Neural cell (in vitro differentiated cells): Measurements from ENCODE around the gene SLC9A3. TPM values are rescaled to one million over a fixed set of nuclear protein-coding genes. Genes with fewer than 3 reads are reported as not detected.

Source experiments
- H2AFZ ChIP-seq: fragments of 200-600, 300-800 bp; sonication (generic), shearing (Covaris generic); 2 replicates; pipeline ENCODE4 v1.6.0; 2014; ENCODE audit warnings: low read depth, mild to moderate bottlenecking, antibody characterized with exemption, low read length, moderate library complexity
- H3F3A ChIP-seq: fragments of 200-600 bp; shearing (Covaris generic); 2 replicates; pipeline ENCODE4 v1.6.1; 2016; ENCODE audit warnings: mild to moderate bottlenecking, moderate library complexity, mixed read lengths, antibody characterized with exemption, low read length; ENCODE audit not compliant: insufficient read depth, poor library complexity, severe bottlenecking
- H3K27ac ChIP-seq: fragments of 200-600, 300-800 bp; sonication (generic), shearing (Covaris generic); 2 replicates; pipeline ENCODE4 v1.5.1; 2014; ENCODE audit warnings: mild to moderate bottlenecking, low read length, moderate library complexity
- H3K27me3 ChIP-seq: fragments of 300-800, 200-600 bp; sonication (generic), shearing (Covaris generic); 2 replicates; pipeline ENCODE4 v1.6.0; 2014; ENCODE audit warnings: mild to moderate bottlenecking, low read depth, low read length, moderate library complexity; ENCODE audit not compliant: insufficient read depth
- H3K36me3 ChIP-seq: fragments of 300-800, 200-600 bp; sonication (generic), shearing (Covaris generic); 2 replicates; pipeline ENCODE4 v1.5.1; 2014; ENCODE audit warnings: mild to moderate bottlenecking, antibody characterized with exemption, low read length, moderate library complexity; ENCODE audit not compliant: insufficient read depth
- H3K4me2 ChIP-seq: fragments of 300-800, 200-600 bp; sonication (generic), shearing (Covaris generic); 2 replicates; pipeline ENCODE4 v1.6.0; 2014; ENCODE audit warnings: mild to moderate bottlenecking, low read length
- H3K4me3 ChIP-seq: fragments of 300-800, 200-600 bp; sonication (generic), shearing (Covaris generic); 2 replicates; pipeline ENCODE4 v1.5.1; 2014; ENCODE audit warnings: mild to moderate bottlenecking, low read length, moderate library complexity
- H3K79me2 ChIP-seq: fragments of 200-600 bp; shearing (Covaris generic); replicated peaks from 2 replicates; pipeline ENCODE4 v1.6.0; 2014; ENCODE audit warnings: mild to moderate bottlenecking, low read length, moderate library complexity; ENCODE audit not compliant: insufficient read depth
- H3K9ac ChIP-seq: fragments of 300-800, 200-600 bp; sonication (generic), shearing (Covaris generic); 2 replicates; pipeline ENCODE4 v1.6.1; 2016; ENCODE audit warnings: mild to moderate bottlenecking, low read length, mixed read lengths
- H3K9me2 ChIP-seq: fragments of 200-600 bp; shearing (Covaris generic); 2 replicates; pipeline ENCODE4 v1.6.1; 2016; ENCODE audit warnings: mild to moderate bottlenecking, low read length, mixed read lengths; ENCODE audit not compliant: insufficient read depth
- H3K9me3 ChIP-seq: fragments of 200-600, 300-800 bp; sonication (generic), shearing (Covaris generic); 2 replicates; pipeline ENCODE4 v1.6.1; 2016; ENCODE audit warnings: mild to moderate bottlenecking, mixed run types, low read length, moderate library complexity, mixed read lengths
- H4K20me1 ChIP-seq: fragments of 200-600 bp; shearing (Covaris generic); 2 replicates; pipeline ENCODE4 v1.6.1; 2016; ENCODE audit warnings: mild to moderate bottlenecking, mixed run types; ENCODE audit not compliant: insufficient read depth
- CTCF ChIP-seq: fragments of 450-650 bp; IDR thresholded peaks from 2 replicates; pipeline ENCODE4 v1.5.1; 2014; ENCODE audit warnings: antibody characterized with exemption, mild to moderate bottlenecking, moderate library complexity; ENCODE audit not compliant: poor library complexity, severe bottlenecking
- EP300 ChIP-seq: fragments of 450-650 bp; conservative IDR thresholded peaks from 2 replicates; pipeline ENCODE4 v1.6.1; 2014; ENCODE audit warnings: antibody characterized with exemption, mild to moderate bottlenecking, moderate library complexity; ENCODE audit not compliant: poor library complexity, severe bottlenecking
- EZH2 ChIP-seq: fragments of 200-600, 300-800 bp; shearing (Covaris generic), sonication (generic); IDR thresholded peaks from 2 replicates; pipeline ENCODE4 v1.6.1; 2014; ENCODE audit warnings: antibody characterized with exemption, low read length, borderline replicate concordance, mild to moderate bottlenecking; ENCODE audit not compliant: insufficient read depth, poor library complexity, severe bottlenecking
- MXI1 ChIP-seq: fragments of 450-650 bp; conservative IDR thresholded peaks from 2 replicates; pipeline ENCODE4 v1.6.1; 2014; ENCODE audit warnings: antibody characterized with exemption, mild to moderate bottlenecking; ENCODE audit not compliant: poor library complexity, severe bottlenecking
- POLR2AphosphoS5 ChIP-seq: IDR thresholded peaks from 2 replicates; pipeline ENCODE4 v1.6.1; 2012
- RAD21 ChIP-seq: fragments of 450-650 bp; conservative IDR thresholded peaks from 2 replicates; pipeline ENCODE4 v1.6.1; 2014; ENCODE audit warnings: antibody characterized with exemption, mild to moderate bottlenecking, moderate library complexity
- REST ChIP-seq: IDR thresholded peaks from 2 replicates; pipeline ENCODE4 v1.6.1; 2012; ENCODE audit warnings: borderline replicate concordance
- SMC3 ChIP-seq: fragments of 450-650 bp; conservative IDR thresholded peaks from 2 replicates; pipeline ENCODE4 v1.6.1; 2014; ENCODE audit warnings: antibody characterized with exemption, mild to moderate bottlenecking, moderate library complexity; ENCODE audit not compliant: poor library complexity
- TAF1 ChIP-seq: IDR thresholded peaks from 2 replicates; pipeline ENCODE4 v1.6.1; 2012; ENCODE audit warnings: low read depth
- polyA plus RNA-seq: library from polyadenylated mRNA; depleted of rRNA; stranded (reverse); fragments of >200 nt; gene quantifications from 2 replicates; pipeline ENCODE4 v1.2.3, GENCODE V29; 2014

SLC9A3 gene
- polyA plus RNA-seq, 1 donor from 2014 or later: 4.0 TPM

- Histone ChIP-seq H3K27ac (no peak overlapping the region), H4K20me1 (no peaks in the 10 kb centered on the region), H3K4me2 (no peak overlapping the region), H2AFZ (no peak overlapping the region), H3K9me3 (no peaks in the 10 kb centered on the region), H3K36me3 (no peaks in the 10 kb centered on the region), H3K79me2 (no peaks in the 10 kb centered on the region), H3K4me3 (no peak overlapping the region), H3K9ac (no peak overlapping the region), H3K9me2 (no peaks in the 10 kb centered on the region), H3K27me3 (no peaks in the 10 kb centered on the region), H3F3A (no peaks in the 10 kb centered on the region)
- TF ChIP-seq REST (no peak), EZH2 (no peak), CTCF (no peak), POLR2AphosphoS5 (no peak), EP300 (no peak), RAD21 (no peak), SMC3 (no peak), MXI1 (no peak), TAF1 (no peak)
These were observed 21.7 kb downstream of the SLC9A3 start for GRCh38 chr5:502325-503079.

GRCh38 chr5:501831-502184, 22.4 kb downstream of the SLC9A3 start:
- Histone ChIP-seq H3K79me2 (no peaks in the 10 kb centered on the region), H3K27me3 (no peaks in the 10 kb centered on the region), H3K4me3 (no peak overlapping the region), H3K9ac (no peak overlapping the region), H3K36me3 (no peaks in the 10 kb centered on the region), H3K4me2 (no peak overlapping the region), H3K9me3 (no peaks in the 10 kb centered on the region), H2AFZ (no peak overlapping the region), H4K20me1 (no peaks in the 10 kb centered on the region), H3F3A (no peaks in the 10 kb centered on the region), H3K27ac (no peak overlapping the region), H3K9me2 (no peaks in the 10 kb centered on the region)
- TF ChIP-seq MXI1 (no peak), SMC3 (no peak), CTCF (no peak), EP300 (no peak), REST (no peak), EZH2 (no peak), POLR2AphosphoS5 (no peak), RAD21 (no peak), TAF1 (no peak)
